ENCODE measurements around the gene RAB3D.
"Not testable (repeated sequence)": the region's sequence is repeated elsewhere in the genome, so short reads cannot be mapped to it uniquely, and the experiment has no call there.

Gene RAB3D

DNA sequence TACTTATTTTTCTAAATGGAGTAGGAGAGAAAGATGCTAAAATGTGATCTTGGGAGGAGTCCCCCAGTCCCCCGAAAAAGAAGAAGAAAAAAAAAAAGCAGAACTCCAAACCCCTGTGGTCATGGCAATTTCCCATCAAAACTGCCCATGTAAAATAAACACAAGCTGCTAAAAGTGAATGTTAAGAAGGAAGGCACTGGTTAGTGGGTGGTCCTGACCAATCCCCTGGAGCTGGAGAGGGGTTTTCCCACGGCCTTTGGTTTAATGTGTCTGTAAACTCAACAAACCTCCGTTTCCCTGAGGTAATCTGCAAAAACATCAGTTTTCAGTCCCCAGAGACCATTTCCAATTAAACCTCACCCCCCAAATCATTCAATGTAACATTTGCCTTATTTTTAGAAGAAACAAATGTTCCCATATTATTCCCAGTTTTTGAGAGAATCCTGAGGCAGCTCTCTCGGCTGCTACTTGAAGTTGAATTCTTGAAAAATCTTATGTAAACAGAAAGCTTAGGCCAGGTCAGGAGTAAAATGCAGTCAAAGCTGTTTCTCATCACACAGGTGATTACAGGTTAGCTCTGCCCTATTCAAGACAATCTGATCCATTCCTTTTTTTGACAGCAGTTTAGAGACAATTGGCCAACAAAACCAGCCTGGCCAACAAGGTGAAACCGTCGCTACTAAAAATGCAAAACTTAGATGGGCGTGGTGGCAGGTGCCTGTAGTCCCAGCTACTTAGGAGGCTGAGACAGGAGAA, 17.0 kb downstream of the RAB3D start:
- Histone ChIP-seq H3K4me3 (ENCODE audit: low read length) (no peak overlapping the region), H3K4me1 (ENCODE audit: insufficient read depth, low read length) (peaks cover 8% of the 10 kb centered on the region), H3K9me3 (ENCODE audit: low read length) (no peaks in the 10 kb centered on the region), H2AFZ (ENCODE audit: low read depth, low read length) (no peak overlapping the region), H3K36me3 (ENCODE audit: insufficient read depth, low read length) (peaks cover 3% of the 10 kb centered on the region), H3K27me3 (ENCODE audit: insufficient read depth, low read length) (no peaks in the 10 kb centered on the region)

- Histone ChIP-seq H2AFZ (ENCODE audit: low read depth, low read length) (no peak overlapping the region), H3K36me3 (ENCODE audit: insufficient read depth, low read length) (peaks cover 3% of the 10 kb centered on the region), H3K4me1 (ENCODE audit: insufficient read depth, low read length) (peaks cover 8% of the 10 kb centered on the region), H3K9me3 (ENCODE audit: low read length) (no peaks in the 10 kb centered on the region), H3K27me3 (ENCODE audit: insufficient read depth, low read length) (no peaks in the 10 kb centered on the region), H3K4me3 (ENCODE audit: low read length) (no peak overlapping the region)
Measured at GRCh38 chr19:11321191-11322126, 18.0 kb downstream of the RAB3D start.

DNA sequence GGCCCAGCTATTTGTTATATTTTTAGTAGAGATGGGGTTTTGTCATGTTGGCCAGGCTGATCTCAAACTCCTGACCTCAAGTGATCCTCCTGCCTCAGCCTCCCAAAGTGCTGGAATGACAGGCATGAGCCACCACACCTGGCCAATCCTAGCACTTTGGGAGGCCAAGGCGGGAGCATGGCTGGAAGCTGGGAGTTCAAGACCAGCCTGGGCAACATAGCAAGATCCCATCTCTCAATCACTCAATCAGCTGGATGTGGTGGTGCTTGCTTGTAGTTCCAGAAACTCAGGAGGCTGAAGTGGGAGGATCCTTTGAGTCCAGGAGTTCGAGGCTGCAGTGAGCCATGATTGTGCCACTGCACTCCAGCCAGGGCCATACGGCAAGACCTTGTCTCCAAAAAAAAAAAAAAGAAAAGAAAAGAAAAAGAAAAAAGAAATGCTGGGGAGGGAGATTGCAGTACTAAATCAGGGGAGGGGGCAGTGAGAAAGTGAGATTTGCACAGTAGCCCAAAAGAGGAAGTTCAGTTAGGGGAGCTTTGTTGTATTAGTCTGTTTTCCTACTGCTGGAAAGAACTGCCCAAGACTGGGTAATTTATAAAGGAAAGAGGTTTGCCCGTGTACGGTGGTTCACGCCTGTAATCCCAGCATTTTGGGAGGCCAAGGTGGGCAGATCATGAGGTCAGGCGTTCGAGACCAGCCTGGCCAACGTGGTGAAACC, 19.0 kb downstream of the RAB3D start:
- H3K4me1 ChIP-seq (ENCODE audit: insufficient read depth, low read length); H3K9me3 ChIP-seq (ENCODE audit: low read length); H3K27me3 ChIP-seq (ENCODE audit: insufficient read depth, low read length); H3K4me3 ChIP-seq (ENCODE audit: low read length); H2AFZ ChIP-seq (ENCODE audit: low read depth, low read length); H3K36me3 ChIP-seq (ENCODE audit: insufficient read depth, low read length): not testable (repeated sequence)

GRCh38 chr19:11306337-11306736, 33.1 kb downstream of the RAB3D start:
- no peak overlapping the region for H3K4me3 ChIP-seq (ENCODE audit: low read length)
- peaks cover 2% of the 10 kb centered on the region for H3K9me3 ChIP-seq (ENCODE audit: low read length)
- H3K36me3 ChIP-seq (ENCODE audit: insufficient read depth, low read length): no peaks in the 10 kb centered on the region
- peaks cover 3% of the 10 kb centered on the region for H3K4me1 ChIP-seq (ENCODE audit: insufficient read depth, low read length)
- no peaks in the 10 kb centered on the region for H3K27me3 ChIP-seq (ENCODE audit: insufficient read depth, low read length)
- H2AFZ ChIP-seq (ENCODE audit: low read depth, low read length): no peak overlapping the region

DNA sequence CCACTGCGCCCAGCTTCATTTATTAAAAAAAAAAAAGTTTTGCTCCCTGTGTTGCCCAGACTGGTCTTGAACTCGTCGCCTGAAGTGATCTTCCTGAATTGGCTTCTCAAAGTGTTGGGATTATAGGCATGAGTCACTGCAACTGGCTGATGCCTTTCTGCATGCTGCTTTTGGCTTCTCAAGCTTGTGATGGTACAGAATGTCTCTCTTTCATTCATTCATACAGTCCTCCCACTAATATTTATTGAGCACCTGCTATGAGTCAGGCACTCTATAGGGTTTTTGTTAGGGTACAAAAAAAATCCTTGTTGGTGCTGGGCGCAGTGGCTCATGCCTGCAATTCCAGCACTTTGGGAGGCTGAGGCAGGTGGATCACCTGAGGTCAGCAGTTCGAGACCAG, 34.5 kb downstream of the RAB3D start:
- Histone ChIP-seq H3K9me3 (ENCODE audit: low read length) (peaks cover 3% of the 10 kb centered on the region), H2AFZ (ENCODE audit: low read depth, low read length) (no peak overlapping the region), H3K36me3 (ENCODE audit: insufficient read depth, low read length) (no peaks in the 10 kb centered on the region), H3K27me3 (ENCODE audit: insufficient read depth, low read length) (no peaks in the 10 kb centered on the region), H3K4me1 (ENCODE audit: insufficient read depth, low read length) (peaks cover 3% of the 10 kb centered on the region), H3K4me3 (ENCODE audit: low read length) (no peak overlapping the region)

DNA sequence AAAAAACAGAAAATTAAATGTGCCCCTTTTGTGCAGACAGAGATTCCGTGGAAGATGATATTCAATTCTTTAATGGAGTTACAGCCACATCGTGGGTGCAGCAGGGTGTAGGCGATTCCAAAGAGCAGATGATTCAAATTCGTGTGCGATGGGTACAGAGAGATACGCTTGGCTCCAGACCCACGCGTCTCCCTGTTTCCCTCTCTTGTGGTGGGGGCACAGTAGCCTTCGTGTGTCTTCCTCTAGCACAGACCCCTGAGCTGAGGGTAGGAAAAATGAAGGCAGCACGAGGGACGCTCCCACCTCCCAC, 38.7 kb downstream of the RAB3D start:
- Histone ChIP-seq H3K27me3 (ENCODE audit: insufficient read depth, low read length) (no peaks in the 10 kb centered on the region), H3K36me3 (ENCODE audit: insufficient read depth, low read length) (no peaks in the 10 kb centered on the region), H2AFZ (ENCODE audit: low read depth, low read length) (no peak overlapping the region), H3K4me1 (ENCODE audit: insufficient read depth, low read length) (no peaks in the 10 kb centered on the region), H3K4me3 (ENCODE audit: low read length) (no peak overlapping the region), H3K9me3 (ENCODE audit: low read length) (peaks cover 3% of the 10 kb centered on the region)

GRCh38 chr19:11299946-11300810, 39.3 kb downstream of the RAB3D start:
- H3K27me3 ChIP-seq (ENCODE audit: insufficient read depth, low read length): no peaks in the 10 kb centered on the region
- no peak overlapping the region for H3K4me3 ChIP-seq (ENCODE audit: low read length)
- peaks cover 3% of the 10 kb centered on the region for H3K9me3 ChIP-seq (ENCODE audit: low read length)
- no peak overlapping the region for H2AFZ ChIP-seq (ENCODE audit: low read depth, low read length)
- no peaks in the 10 kb centered on the region for H3K36me3 ChIP-seq (ENCODE audit: insufficient read depth, low read length)
- no peaks in the 10 kb centered on the region for H3K4me1 ChIP-seq (ENCODE audit: insufficient read depth, low read length)

DNA sequence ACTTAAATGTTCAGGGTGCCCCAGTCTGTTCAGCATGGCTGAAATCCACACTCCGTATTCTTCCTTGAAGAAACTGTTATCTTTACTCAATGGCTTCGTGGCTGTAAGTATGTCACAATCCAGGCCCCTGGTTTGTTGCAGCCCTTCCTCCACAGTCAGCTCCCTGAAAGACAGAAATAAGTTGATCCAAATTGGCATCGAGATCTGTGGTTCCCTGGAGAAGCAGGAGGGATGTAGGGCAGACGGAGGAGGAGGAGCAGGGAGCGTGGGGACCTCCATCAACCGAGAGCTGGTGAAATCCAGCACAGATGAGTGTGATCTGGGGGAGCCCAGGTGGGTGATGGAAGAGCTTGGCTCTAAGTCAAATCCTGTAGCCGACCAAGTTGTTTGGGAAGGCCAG, 43.2 kb downstream of the RAB3D start:
- Histone ChIP-seq H3K4me3 (ENCODE audit: low read length) (no peak overlapping the region), H3K4me1 (ENCODE audit: insufficient read depth, low read length) (peaks cover 4% of the 10 kb centered on the region), H3K36me3 (ENCODE audit: insufficient read depth, low read length) (no peaks in the 10 kb centered on the region), H2AFZ (ENCODE audit: low read depth, low read length) (no peak overlapping the region), H3K9me3 (ENCODE audit: low read length) (peaks cover 3% of the 10 kb centered on the region), H3K27me3 (ENCODE audit: insufficient read depth, low read length) (no peaks in the 10 kb centered on the region)

- H3K9me3 ChIP-seq (ENCODE audit: low read length): peaks cover under 1% of the 10 kb centered on the region
Measured at GRCh38 chr19:11295665-11296245, 43.7 kb downstream of the RAB3D start, which contains the start of gene TSPAN16. Gene TSPAN16, plus strand, starts transcription at chr19:11296160. Its CDS starts 138 bp downstream, at chr19:11296298.

DNA sequence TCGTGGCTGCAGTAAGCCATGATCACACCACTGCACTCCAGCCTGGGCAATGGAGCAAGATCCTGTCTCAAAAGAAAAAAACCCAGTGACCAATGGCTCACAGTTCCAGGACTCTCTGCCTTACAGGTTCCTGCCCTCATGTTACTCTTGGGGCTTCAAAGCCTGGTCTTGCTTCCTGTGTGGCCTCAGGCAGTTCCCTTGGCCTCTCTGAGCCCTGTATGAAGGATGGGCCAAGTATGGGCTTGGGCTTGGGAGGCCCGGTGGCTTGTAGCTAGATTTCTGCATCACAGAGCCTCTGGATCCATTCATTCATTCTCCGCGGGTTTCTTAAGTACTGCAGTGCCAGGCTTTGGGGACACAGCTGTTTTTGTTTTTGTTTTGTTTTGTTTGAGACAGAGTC, 44.3 kb downstream of the RAB3D start:
- no peaks in the 10 kb centered on the region for H3K36me3 ChIP-seq (ENCODE audit: insufficient read depth, low read length)
- H3K9me3 ChIP-seq (ENCODE audit: low read length): no peaks in the 10 kb centered on the region
- H2AFZ ChIP-seq (ENCODE audit: low read depth, low read length): no peak overlapping the region
- no peaks in the 10 kb centered on the region for H3K27me3 ChIP-seq (ENCODE audit: insufficient read depth, low read length)
- peaks cover 4% of the 10 kb centered on the region for H3K4me1 ChIP-seq (ENCODE audit: insufficient read depth, low read length)
- no peak overlapping the region for H3K4me3 ChIP-seq (ENCODE audit: low read length)

More at GRCh38 chr19:11295665-11296245, 43.7 kb downstream of the RAB3D start, which contains the start of gene TSPAN16:
- H2AFZ ChIP-seq (ENCODE audit: low read depth, low read length): no peak within 1 kb of the TSS
- H3K4me3 ChIP-seq (ENCODE audit: low read length): no peak within 1 kb of the TSS
- no peaks in the 10 kb centered on the region for H3K27me3 ChIP-seq (ENCODE audit: insufficient read depth, low read length)
- no peaks in the 10 kb centered on the region for H3K36me3 ChIP-seq (ENCODE audit: insufficient read depth, low read length)
- peaks cover 4% of the 10 kb centered on the region for H3K4me1 ChIP-seq (ENCODE audit: insufficient read depth, low read length)

DNA sequence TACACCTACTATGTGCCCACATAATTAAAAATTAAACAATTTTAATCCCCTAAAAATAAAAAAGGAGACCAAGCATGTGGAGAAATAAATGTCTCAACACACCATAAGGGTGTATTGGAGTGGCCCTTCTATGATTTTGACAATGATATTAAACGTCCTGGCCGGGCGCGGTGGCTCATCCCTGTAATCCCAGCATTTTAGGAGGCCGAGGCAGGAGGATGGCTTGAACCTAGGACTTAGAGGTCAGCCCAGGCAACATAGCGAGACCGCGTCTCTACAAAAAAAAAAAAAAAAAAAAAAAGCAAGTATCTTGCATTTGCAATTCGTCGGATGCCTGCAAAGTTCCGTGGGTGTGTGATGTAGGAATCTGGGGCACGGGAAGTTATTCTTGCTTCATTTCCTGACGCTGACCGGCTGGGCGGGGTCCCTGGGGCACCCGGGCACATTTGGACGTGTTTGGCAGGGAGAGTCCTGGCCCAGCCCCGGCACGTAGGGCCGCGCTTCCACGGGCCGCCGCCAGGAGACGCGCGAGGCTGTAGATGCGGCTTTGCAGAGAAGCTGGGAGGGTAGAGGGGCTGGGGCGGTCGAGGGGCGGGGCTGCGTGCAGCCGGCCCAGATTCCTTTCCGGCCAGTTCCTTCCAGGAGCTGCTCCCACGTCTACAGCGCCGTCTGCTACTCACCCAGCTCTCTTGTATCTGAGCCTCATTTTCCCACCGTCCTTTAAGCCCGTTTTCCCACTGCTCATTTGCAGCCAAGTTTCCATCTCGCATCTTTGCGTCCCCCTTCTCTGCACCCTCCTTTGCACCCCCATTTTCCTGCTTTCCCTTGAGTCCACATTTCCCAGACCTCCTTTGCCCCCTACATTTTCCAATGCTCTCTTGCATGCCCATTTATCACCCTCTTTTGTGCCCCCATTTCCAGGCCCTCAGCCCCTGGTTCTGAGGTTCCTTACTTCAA, 45.7 kb downstream of the RAB3D start:
- Histone ChIP-seq H2AFZ (ENCODE audit: low read depth, low read length) (peak overlapping the region; percentile 11), H3K9me3 (ENCODE audit: low read length) (no peaks in the 10 kb centered on the region), H3K4me3 (ENCODE audit: low read length) (peak overlapping the region; percentile 32), H3K27me3 (ENCODE audit: insufficient read depth, low read length) (no peaks in the 10 kb centered on the region), H3K36me3 (ENCODE audit: insufficient read depth, low read length) (no peaks in the 10 kb centered on the region), H3K4me1 (ENCODE audit: insufficient read depth, low read length) (peaks cover 4% of the 10 kb centered on the region)
